Measurements from ENCODE around the gene HIVEP2. TPM values are rescaled to one million over a fixed set of nuclear protein-coding genes. Genes with fewer than 3 reads are reported as not detected.

Gene HIVEP2
- total and polyA plus RNA-seq, 2 of the 4 experiments (the other 2 are of a cell fraction): 4.3 to 11.3 TPM

DNA sequence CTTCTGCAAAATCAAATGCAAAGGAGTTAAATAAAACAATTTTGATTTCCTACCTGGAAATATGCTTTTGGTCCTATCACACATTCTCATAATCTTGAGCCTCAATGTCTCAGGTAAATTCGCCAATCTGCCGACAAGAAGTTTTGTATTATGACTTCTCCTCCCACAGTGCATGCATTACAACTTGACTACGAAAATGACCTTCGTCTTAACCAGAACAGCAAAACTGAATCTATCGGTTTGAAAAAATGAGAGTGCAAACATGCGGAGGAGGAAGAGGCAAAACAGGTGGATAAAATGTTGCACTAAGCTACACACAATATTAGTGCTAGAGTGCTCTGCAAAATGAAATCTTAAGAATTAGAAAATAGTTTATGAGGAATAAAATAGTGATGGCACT, 43.4 kb downstream of the HIVEP2 start:
- H3K4ac ChIP-seq (ENCODE audit: low read depth, low read length): peak overlapping the region; percentile 9; the same call in 1 of the 2 replicates
- no peak overlapping the region for H3K27ac ChIP-seq (ENCODE audit: insufficient read depth, low read length)
- TF ChIP-seq POLR2A (IDR thresholded peaks at IDR 0.05; ENCODE audit: low read depth, low read length) (0 out of 2 replicates have a peak, but pooled peaks have one; percentile 16), SMC3 (IDR thresholded peaks at IDR 0.05; ENCODE audit: low read depth, low read length) (no peak)
- H3K4me3 ChIP-seq (ENCODE audit: insufficient read depth, low read depth, low read length): no peak overlapping the region
- H3K23ac ChIP-seq (ENCODE audit: low read depth, low read length): no peak overlapping the region
- ChIA-PET POLR2A (ENCODE audit: unreplicated experiment) (no interaction called here), CTCF (no interaction called here)
- H2BK20ac ChIP-seq (ENCODE audit: low read depth, low read length): peak overlapping the region; percentile 70; the same call in 1 of the 2 replicates
- no peak overlapping the region for H2AFZ ChIP-seq (replicated peaks; ENCODE audit: low read length, poor library complexity)
- H2AK5ac ChIP-seq (ENCODE audit: low read depth, low read length): peak overlapping the region; percentile 25; the same call in 1 of the 2 replicates
- no peak for DNase-seq
- no peak overlapping the region for H2BK15ac ChIP-seq (ENCODE audit: low read depth, low read length)
- no peak overlapping the region for H2AK9ac ChIP-seq (replicated peaks; ENCODE audit: low read depth, low read length, poor library complexity)
- no peak overlapping the region for H4K5ac ChIP-seq (ENCODE audit: low read depth, low read length)
- H4K20me1 ChIP-seq (ENCODE audit: insufficient read depth, low read length): peaks cover 11% of the 10 kb centered on the region; the same call in 1 of the 2 replicates
- dilution Hi-C loops (cut with HindIII; ENCODE audit: low sequenced_read_pairs, unreplicated experiment) (no loop called here), intact Hi-C loops (cut with micrococcal nuclease) (no loop called here), in situ Hi-C loops (cut with MboI; ENCODE audit: low sequenced_read_pairs) (no loop called here)
- ATAC-seq (ENCODE audit: low read depth): no peak
- peak overlapping the region; percentile 33; the same call in 1 of the 2 replicates for H3K18ac ChIP-seq (ENCODE audit: low read depth, low read length)
- no peak overlapping the region for H3K9ac ChIP-seq (ENCODE audit: low read depth, low read length)
- H3K9me1 ChIP-seq (ENCODE audit: insufficient read depth, low read length): peaks cover 12% of the 10 kb centered on the region
- 0 out of 2 replicates have a peak overlapping the region, but pooled peaks have one; percentile 16 for H2BK120ac ChIP-seq (ENCODE audit: low read depth, low read length)
- no peak overlapping the region for H3K56ac ChIP-seq (ENCODE audit: extremely low read depth, insufficient read depth, low read length)
- no peaks in the 10 kb centered on the region for H3K36me3 ChIP-seq (ENCODE audit: control insufficient read depth, insufficient read depth, low read length)
- no peak overlapping the region for H4K8ac ChIP-seq (ENCODE audit: low read depth in 2 of 2, low read length in 2 of 2)
- no peak overlapping the region for H4K91ac ChIP-seq (ENCODE audit: insufficient read depth, low read depth, low read length)
- H3K4me1 ChIP-seq (ENCODE audit: control insufficient read depth, insufficient read depth, low read length): peaks cover 19% of the 10 kb centered on the region
- no TSS peak for BruUV-seq (replicated peaks)
- no CpG with 5 or more reads among the region's 6 CpGs for WGBS, 2 experiments (ENCODE audit: extremely low coverage in 2 of 2, insufficient read length in 1 of 2)
- no peak overlapping the region for H2BK5ac ChIP-seq (ENCODE audit: low read depth, low read length, poor library complexity, severe bottlenecking)
- no peaks in the 10 kb centered on the region for H3K27me3 ChIP-seq (ENCODE audit: control insufficient read depth, insufficient read depth, low read length)
- H3K14ac ChIP-seq (replicated peaks; ENCODE audit: low read depth, low read length): no peak overlapping the region
- peaks cover 32 to 49% of the 10 kb centered on the region in 2 experiments for H3K79me1 ChIP-seq (ENCODE audit: low read depth in 1 of 2, low read length in 2 of 2)
- no peak overlapping the region for H3K4me2 ChIP-seq (ENCODE audit: low read depth, low read length)
- no peaks in the 10 kb centered on the region for H3K9me3 ChIP-seq (ENCODE audit: control insufficient read depth, insufficient read depth, low read length)
